RWPE2 (cell line): ENCODE measurements around the gene VPS8.

Experiments
- ATAC-seq: fragments of 200-7000 bp; cut with Tn5 transposase; 3 replicates; pipeline ENCODE4 v1.9.1; 2021; ENCODE audit warnings: low read depth
- DNase-seq: peaks from one replicate; pipeline ENCODE4 v3.0.0-alpha.2; 2020; ENCODE audit warnings: low spot score
- H3K27ac ChIP-seq: fragments of 450-650 bp; 2 replicates; pipeline ENCODE4 v1.5.1; 2017; ENCODE audit warnings: mild to moderate bottlenecking; ENCODE audit not compliant: poor library complexity, severe bottlenecking
- H3K27me3 ChIP-seq: fragments of 250-450 bp; sonication (Bioruptor Pico); 2 replicates; pipeline ENCODE4 v1.5.1; 2021; ENCODE audit warnings: mild to moderate bottlenecking, moderate library complexity; ENCODE audit not compliant: insufficient read depth, poor library complexity, severe bottlenecking
- H3K36me3 ChIP-seq: fragments of 250-450 bp; sonication (Bioruptor Pico); 2 replicates; pipeline ENCODE4 v1.5.1; 2020; ENCODE audit warnings: low read depth, mild to moderate bottlenecking, moderate library complexity
- H3K4me1 ChIP-seq: fragments of 250-450 bp; sonication (Bioruptor Pico); 2 replicates; pipeline ENCODE4 v1.5.1; 2021; ENCODE audit warnings: mild to moderate bottlenecking, moderate library complexity; ENCODE audit not compliant: insufficient read depth, poor library complexity, severe bottlenecking
- H3K4me3 ChIP-seq: fragments of 250-450 bp; sonication (Bioruptor Pico); 2 replicates; pipeline ENCODE4 v1.5.1; 2021; ENCODE audit warnings: mild to moderate bottlenecking, moderate library complexity; ENCODE audit not compliant: severe bottlenecking
- H3K9me3 ChIP-seq: fragments of 250-450 bp; sonication (Bioruptor Pico); 2 replicates; pipeline ENCODE4 v1.5.1; 2021; ENCODE audit warnings: mild to moderate bottlenecking, moderate library complexity; ENCODE audit not compliant: severe bottlenecking
- CTCF ChIP-seq: fragments of 450-650 bp; IDR thresholded peaks from one replicate; pipeline ENCODE4 v1.5.1; 2017; ENCODE audit warnings: mild to moderate bottlenecking, moderate library complexity; ENCODE audit not compliant: poor library complexity, severe bottlenecking

Gene VPS8

GRCh38 chr3:184771301-184772127 is 40.5 kb upstream of the VPS8 start:
- H3K27me3 ChIP-seq: no peaks in the 10 kb centered on the region
- no peaks in the 10 kb centered on the region for H3K36me3 ChIP-seq
- H3K4me3 ChIP-seq: no peak overlapping the region
- no peak overlapping the region for H3K27ac ChIP-seq
- peaks cover 2% of the 10 kb centered on the region for H3K4me1 ChIP-seq
- no peaks in the 10 kb centered on the region for H3K9me3 ChIP-seq
- ATAC-seq (no peak), DNase-seq (no peak)
- no peak for TF ChIP-seq CTCF

- Histone ChIP-seq H3K27me3 (no peaks in the 10 kb centered on the region), H3K4me3 (no peak overlapping the region), H3K27ac (no peak overlapping the region), H3K36me3 (no peaks in the 10 kb centered on the region), H3K4me1 (no peaks in the 10 kb centered on the region), H3K9me3 (no peaks in the 10 kb centered on the region)
- DNase-seq (no peak), ATAC-seq (no peak)
- TF ChIP-seq CTCF: no peak
These were observed 39.2 kb upstream of the VPS8 start for GRCh38 chr3:184772667-184773272.

DNA sequence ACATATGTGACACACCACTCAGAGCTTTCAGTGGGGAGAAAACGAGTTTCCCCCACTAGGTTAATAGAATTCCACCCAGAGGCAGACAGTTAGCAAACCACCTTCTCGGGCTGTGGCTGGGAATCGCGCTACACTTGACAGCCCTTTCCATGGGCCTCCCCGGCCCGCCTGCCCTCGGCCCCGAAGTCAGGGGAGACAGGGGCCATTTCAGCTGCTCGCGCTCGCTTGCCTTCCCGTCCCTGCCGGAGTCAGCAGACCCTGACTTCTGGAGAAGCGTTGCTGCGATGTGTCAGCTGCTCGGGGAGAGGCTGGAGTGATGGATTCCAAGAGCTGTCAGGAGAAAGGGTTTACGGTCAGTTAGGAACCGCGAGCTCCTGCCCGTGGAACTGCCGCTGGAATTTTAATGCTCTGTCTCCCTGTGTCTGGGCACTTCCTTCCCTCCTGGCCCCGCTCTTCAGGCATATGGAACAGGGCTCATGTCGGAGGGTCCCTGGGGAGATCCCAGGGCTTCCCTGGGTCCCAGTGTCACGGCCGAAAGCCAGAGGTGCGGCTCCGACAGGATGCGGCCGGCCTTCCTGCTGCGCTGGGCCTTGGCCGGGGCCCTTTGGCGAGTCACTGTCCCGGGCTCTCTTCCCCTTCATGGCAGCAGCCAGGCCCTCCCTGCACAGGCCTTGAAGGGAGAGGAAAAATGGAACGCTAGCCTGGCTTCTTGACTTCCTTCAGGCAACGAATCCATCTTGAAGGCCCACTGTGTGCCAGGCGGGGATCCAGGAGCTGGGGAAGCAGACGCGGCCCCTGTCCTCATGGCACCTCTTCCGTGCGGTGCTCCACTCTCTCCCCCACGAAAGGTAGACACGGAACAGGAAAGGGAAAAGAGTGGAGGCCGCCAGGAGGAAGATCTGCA is 38.4 kb upstream of the VPS8 start:
- ATAC-seq (no peak), DNase-seq (no peak)
- no peaks in the 10 kb centered on the region for H3K36me3 ChIP-seq
- no peaks in the 10 kb centered on the region for H3K9me3 ChIP-seq
- H3K27ac ChIP-seq: no peak overlapping the region
- TF ChIP-seq CTCF: no peak
- H3K27me3 ChIP-seq: no peaks in the 10 kb centered on the region
- H3K4me3 ChIP-seq: no peak overlapping the region
- H3K4me1 ChIP-seq: no peaks in the 10 kb centered on the region

GRCh38 chr3:184776916-184777315 is 35.0 kb upstream of the VPS8 start:
- TF ChIP-seq CTCF: no peak
- no peak overlapping the region for H3K4me3 ChIP-seq
- no peak for ATAC-seq
- no peaks in the 10 kb centered on the region for H3K4me1 ChIP-seq
- H3K27me3 ChIP-seq: no peaks in the 10 kb centered on the region
- H3K27ac ChIP-seq: no peak overlapping the region
- DNase-seq: no peak
- H3K9me3 ChIP-seq: no peaks in the 10 kb centered on the region
- no peaks in the 10 kb centered on the region for H3K36me3 ChIP-seq
